Suprapubic skin (tissue), 3 donors: Measurements from ENCODE around the gene HIVEP2.

ENCODE experiments used
- EP300 ChIP-seq: sonication (generic); formaldehyde crosslinking; IDR thresholded peaks from one replicate; pipeline ENCODE4 v1.6.1; 2017; ENCODE audit warnings: antibody characterized with exemption
- TF ChIP-seq, protein P1 (sequence below), 2 donors: fragments of 200-600 bp in 1 of 2; fragments of 450-650 bp in 1 of 2; sonication (generic) in 1 of 2; IDR thresholded peaks; one replicate each; pipeline ENCODE4 v1.5.1; 2016 to 2019; ENCODE audit warnings: antibody characterized with exemption in 2 of 2, mild to moderate bottlenecking in 1 of 2, moderate library complexity in 1 of 2

DNA sequence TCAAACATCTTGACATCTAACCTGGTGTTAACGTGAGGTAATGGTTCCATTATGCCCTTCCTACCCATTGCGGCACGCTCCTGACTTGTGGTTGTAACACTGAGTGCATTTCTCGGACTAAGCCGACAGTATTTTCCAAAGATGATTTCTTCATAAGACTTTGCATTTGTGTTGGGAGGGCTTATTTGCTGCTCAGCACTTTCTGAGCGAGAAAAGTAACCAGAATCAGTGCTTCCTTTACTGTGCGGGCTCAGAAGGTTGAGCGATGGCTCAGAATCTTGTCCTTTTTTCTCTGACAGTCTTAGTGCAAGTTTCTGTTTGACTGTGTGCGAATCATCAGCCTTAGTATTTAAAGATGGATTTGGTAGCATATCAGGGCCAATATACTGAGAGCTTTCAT lies 171.7 kb downstream of the HIVEP2 start:
- no peak for TF ChIP-seq EP300
- TF ChIP-seq, protein P1, sequence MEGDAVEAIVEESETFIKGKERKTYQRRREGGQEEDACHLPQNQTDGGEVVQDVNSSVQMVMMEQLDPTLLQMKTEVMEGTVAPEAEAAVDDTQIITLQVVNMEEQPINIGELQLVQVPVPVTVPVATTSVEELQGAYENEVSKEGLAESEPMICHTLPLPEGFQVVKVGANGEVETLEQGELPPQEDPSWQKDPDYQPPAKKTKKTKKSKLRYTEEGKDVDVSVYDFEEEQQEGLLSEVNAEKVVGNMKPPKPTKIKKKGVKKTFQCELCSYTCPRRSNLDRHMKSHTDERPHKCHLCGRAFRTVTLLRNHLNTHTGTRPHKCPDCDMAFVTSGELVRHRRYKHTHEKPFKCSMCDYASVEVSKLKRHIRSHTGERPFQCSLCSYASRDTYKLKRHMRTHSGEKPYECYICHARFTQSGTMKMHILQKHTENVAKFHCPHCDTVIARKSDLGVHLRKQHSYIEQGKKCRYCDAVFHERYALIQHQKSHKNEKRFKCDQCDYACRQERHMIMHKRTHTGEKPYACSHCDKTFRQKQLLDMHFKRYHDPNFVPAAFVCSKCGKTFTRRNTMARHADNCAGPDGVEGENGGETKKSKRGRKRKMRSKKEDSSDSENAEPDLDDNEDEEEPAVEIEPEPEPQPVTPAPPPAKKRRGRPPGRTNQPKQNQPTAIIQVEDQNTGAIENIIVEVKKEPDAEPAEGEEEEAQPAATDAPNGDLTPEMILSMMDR (IDR thresholded peaks at IDR 0.05) = no peak
